Measurements from ENCODE around the gene VWA8. TPM values are rescaled to one million over a fixed set of nuclear protein-coding genes. Genes with fewer than 3 reads are reported as not detected.
"Not testable (repeated sequence)": the region's sequence is repeated elsewhere in the genome, so short reads cannot be mapped to it uniquely, and the experiment has no call there.

Gene VWA8
- polyA plus RNA-seq, 1 donor (not counting 4 experiments of a cell fraction or from before 2014, with no cell fraction given): 17.8 TPM

- Histone ChIP-seq H3K27me3 (ENCODE audit: control insufficient read depth, extremely low read depth, insufficient read depth, low read length) (no peaks in the 10 kb centered on the region), H2AFZ (ENCODE audit: control insufficient read depth, low read length) (no peak overlapping the region), H3K9me1 (ENCODE audit: control insufficient read depth, extremely low read depth, insufficient read depth, low read length) (no peaks in the 10 kb centered on the region), H3K4me1 (ENCODE audit: control insufficient read depth, extremely low read depth, insufficient read depth, low read length) (no peaks in the 10 kb centered on the region), H3K9ac (ENCODE audit: control insufficient read depth, extremely low read depth, insufficient read depth, low read length) (no peak overlapping the region), H3K4me3 (ENCODE audit: control insufficient read depth in 2 of 3, extremely low read depth in 1 of 3, insufficient read depth in 2 of 3, low read depth in 1 of 3, low read length in 3 of 3) (no peak overlapping the region), H3K9me3 (ENCODE audit: control insufficient read depth, low read depth, low read length) (no peaks in the 10 kb centered on the region), H3K4me2 (ENCODE audit: control insufficient read depth, extremely low read depth, insufficient read depth, low read depth, low read length) (no peak overlapping the region), H4K20me1 (ENCODE audit: control insufficient read depth, extremely low read depth, insufficient read depth, low read length) (no peaks in the 10 kb centered on the region), H3K79me2 (ENCODE audit: control insufficient read depth, insufficient read depth, low read length) (no peaks in the 10 kb centered on the region), H3K36me3 (ENCODE audit: control insufficient read depth in 2 of 2, extremely low read depth in 1 of 2, insufficient read depth in 2 of 2, low read length in 2 of 2) (peaks cover 6% of the 10 kb centered on the region in 2 experiments), H3K27ac (ENCODE audit: control insufficient read depth, insufficient read depth, low read length) (no peak overlapping the region)
- FAIRE-seq: no peak
- no peak for DNase-seq (ENCODE audit: low read depth, low spot score)
- dilution Hi-C loops (cut with MboI; ENCODE audit: extremely low pct_ligation_motif_present, low sequenced_read_pairs): no loop called here
- no peak for TF ChIP-seq EZH2 (IDR thresholded peaks at IDR 0.05; ENCODE audit: low read length)
- TF ChIP-seq, protein P1, sequence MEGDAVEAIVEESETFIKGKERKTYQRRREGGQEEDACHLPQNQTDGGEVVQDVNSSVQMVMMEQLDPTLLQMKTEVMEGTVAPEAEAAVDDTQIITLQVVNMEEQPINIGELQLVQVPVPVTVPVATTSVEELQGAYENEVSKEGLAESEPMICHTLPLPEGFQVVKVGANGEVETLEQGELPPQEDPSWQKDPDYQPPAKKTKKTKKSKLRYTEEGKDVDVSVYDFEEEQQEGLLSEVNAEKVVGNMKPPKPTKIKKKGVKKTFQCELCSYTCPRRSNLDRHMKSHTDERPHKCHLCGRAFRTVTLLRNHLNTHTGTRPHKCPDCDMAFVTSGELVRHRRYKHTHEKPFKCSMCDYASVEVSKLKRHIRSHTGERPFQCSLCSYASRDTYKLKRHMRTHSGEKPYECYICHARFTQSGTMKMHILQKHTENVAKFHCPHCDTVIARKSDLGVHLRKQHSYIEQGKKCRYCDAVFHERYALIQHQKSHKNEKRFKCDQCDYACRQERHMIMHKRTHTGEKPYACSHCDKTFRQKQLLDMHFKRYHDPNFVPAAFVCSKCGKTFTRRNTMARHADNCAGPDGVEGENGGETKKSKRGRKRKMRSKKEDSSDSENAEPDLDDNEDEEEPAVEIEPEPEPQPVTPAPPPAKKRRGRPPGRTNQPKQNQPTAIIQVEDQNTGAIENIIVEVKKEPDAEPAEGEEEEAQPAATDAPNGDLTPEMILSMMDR (optimal IDR thresholded peaks at IDR 0.05 in 1 of 3, IDR thresholded peaks at IDR 0.05 in 1 of 3, conservative IDR thresholded peaks at IDR 0.05 in 1 of 3; ENCODE audit: extremely low read depth in 1 of 3, insufficient read depth in 2 of 3, low read length in 3 of 3): no peak
Measured at GRCh38 chr13:41883147-41883546, 77.8 kb downstream of the VWA8 start.

DNA sequence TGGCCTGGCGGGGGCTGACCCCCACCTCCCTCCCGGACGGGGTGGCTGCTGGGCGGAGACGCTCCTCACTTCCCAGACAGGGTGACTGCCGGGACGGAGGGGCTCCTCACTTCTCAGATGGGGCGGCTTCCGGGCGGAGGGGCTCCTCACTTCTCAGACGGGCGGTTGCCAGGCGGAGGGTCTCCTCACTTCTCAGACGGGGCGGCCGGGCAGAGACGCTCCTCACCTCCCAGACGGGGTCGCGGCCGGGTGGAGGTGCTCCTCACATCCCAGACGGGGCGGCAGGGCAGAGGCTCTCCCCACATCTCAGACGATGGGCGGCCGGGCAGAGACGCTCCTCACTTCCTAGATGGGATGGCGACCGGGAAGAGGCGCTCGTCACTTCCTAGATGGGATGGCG lies 79.0 kb downstream of the VWA8 start:
- H3K79me2 ChIP-seq (ENCODE audit: control insufficient read depth, insufficient read depth, low read length); H3K9ac ChIP-seq (ENCODE audit: control insufficient read depth, extremely low read depth, insufficient read depth, low read length); H3K9me3 ChIP-seq (ENCODE audit: control insufficient read depth, low read depth, low read length); H3K36me3 ChIP-seq (ENCODE audit: control insufficient read depth in 2 of 2, extremely low read depth in 1 of 2, insufficient read depth in 2 of 2, low read length in 2 of 2); FAIRE-seq; H3K27ac ChIP-seq (ENCODE audit: control insufficient read depth, insufficient read depth, low read length); H3K9me1 ChIP-seq (ENCODE audit: control insufficient read depth, extremely low read depth, insufficient read depth, low read length); H3K4me2 ChIP-seq (ENCODE audit: control insufficient read depth, extremely low read depth, insufficient read depth, low read depth, low read length); dilution Hi-C loops (cut with MboI; ENCODE audit: extremely low pct_ligation_motif_present, low sequenced_read_pairs); H3K27me3 ChIP-seq (ENCODE audit: control insufficient read depth, extremely low read depth, insufficient read depth, low read length); H4K20me1 ChIP-seq (ENCODE audit: control insufficient read depth, extremely low read depth, insufficient read depth, low read length); H2AFZ ChIP-seq (ENCODE audit: control insufficient read depth, low read length); DNase-seq (ENCODE audit: low read depth, low spot score); H3K4me3 ChIP-seq (ENCODE audit: control insufficient read depth in 2 of 3, extremely low read depth in 1 of 3, insufficient read depth in 2 of 3, low read depth in 1 of 3, low read length in 3 of 3); H3K4me1 ChIP-seq (ENCODE audit: control insufficient read depth, extremely low read depth, insufficient read depth, low read length): not testable (repeated sequence)

DNA sequence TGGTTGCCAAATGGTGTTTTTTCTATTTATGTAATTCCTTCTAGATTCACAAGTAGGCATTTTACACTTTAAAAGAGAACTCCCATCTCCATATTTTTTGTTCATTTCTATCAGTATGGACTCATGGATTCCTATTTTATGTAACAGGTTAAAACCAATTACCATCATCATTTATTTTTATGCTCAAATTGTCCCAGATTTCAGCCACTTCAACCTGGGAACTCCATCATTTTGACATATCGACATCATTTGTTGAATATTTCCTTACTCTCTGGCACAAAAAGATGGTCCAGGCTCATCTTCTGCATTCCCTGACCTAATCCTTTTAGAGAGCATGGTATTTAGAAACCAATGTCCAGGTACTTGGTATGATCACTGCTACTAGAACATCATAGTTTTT lies 79.9 kb downstream of the VWA8 start:
- Histone ChIP-seq H3K27me3 (ENCODE audit: control insufficient read depth, extremely low read depth, insufficient read depth, low read length) (no peaks in the 10 kb centered on the region), H3K4me3 (ENCODE audit: control insufficient read depth in 2 of 3, extremely low read depth in 1 of 3, insufficient read depth in 2 of 3, low read depth in 1 of 3, low read length in 3 of 3) (no peak overlapping the region), H4K20me1 (ENCODE audit: control insufficient read depth, extremely low read depth, insufficient read depth, low read length) (no peaks in the 10 kb centered on the region), H3K36me3 (ENCODE audit: control insufficient read depth in 2 of 2, extremely low read depth in 1 of 2, insufficient read depth in 2 of 2, low read length in 2 of 2) (peaks cover 4 to 6% of the 10 kb centered on the region in 2 experiments), H3K9ac (ENCODE audit: control insufficient read depth, extremely low read depth, insufficient read depth, low read length) (no peak overlapping the region), H3K27ac (ENCODE audit: control insufficient read depth, insufficient read depth, low read length) (no peak overlapping the region), H3K4me2 (ENCODE audit: control insufficient read depth, extremely low read depth, insufficient read depth, low read depth, low read length) (no peak overlapping the region), H3K9me1 (ENCODE audit: control insufficient read depth, extremely low read depth, insufficient read depth, low read length) (no peaks in the 10 kb centered on the region), H3K9me3 (ENCODE audit: control insufficient read depth, low read depth, low read length) (no peaks in the 10 kb centered on the region), H2AFZ (ENCODE audit: control insufficient read depth, low read length) (no peak overlapping the region), H3K79me2 (ENCODE audit: control insufficient read depth, insufficient read depth, low read length) (no peaks in the 10 kb centered on the region), H3K4me1 (ENCODE audit: control insufficient read depth, extremely low read depth, insufficient read depth, low read length) (no peaks in the 10 kb centered on the region)
- no peak for TF ChIP-seq EZH2 (IDR thresholded peaks at IDR 0.05; ENCODE audit: low read length)
- TF ChIP-seq, protein P1 (optimal IDR thresholded peaks at IDR 0.05 in 1 of 3, IDR thresholded peaks at IDR 0.05 in 1 of 3, conservative IDR thresholded peaks at IDR 0.05 in 1 of 3; ENCODE audit: extremely low read depth in 1 of 3, insufficient read depth in 2 of 3, low read length in 3 of 3): no peak
- FAIRE-seq: no peak
- DNase-seq (ENCODE audit: low read depth, low spot score): no peak
- dilution Hi-C loops (cut with MboI; ENCODE audit: extremely low pct_ligation_motif_present, low sequenced_read_pairs): no loop called here
